ENCODE data around the gene FAM3B. TPM values are rescaled to one million over a fixed set of nuclear protein-coding genes. Genes with fewer than 3 reads are reported as not detected.

Gene FAM3B
- total RNA-seq, 4 donors from 2014 or later: 49.5 to 323 (median 159) TPM

- H3K4me3 ChIP-seq: no peak overlapping the region
- no peaks in the 10 kb centered on the region for H3K9me3 ChIP-seq
- H3K27ac ChIP-seq: no peak overlapping the region
- TF ChIP-seq CTCF (IDR thresholded peaks at IDR 0.05) (no peak), POLR2A (IDR thresholded peaks at IDR 0.05) (no peak)
- H3K27me3 ChIP-seq: no peaks in the 10 kb centered on the region
- H3K4me1 ChIP-seq: no peaks in the 10 kb centered on the region
- peaks cover 0 to 15% (median 0%) of the 10 kb centered on the region in 3 donors for H3K36me3 ChIP-seq
- DNase-seq: no peak
These were observed 71.2 kb downstream of the FAM3B start for GRCh38 chr21:41387824-41388223.

GRCh38 chr21:41388259-41388658 lies 71.7 kb downstream of the FAM3B start:
- H3K9me3 ChIP-seq: no peaks in the 10 kb centered on the region
- no peak overlapping the region for H3K27ac ChIP-seq
- H3K36me3 ChIP-seq: peaks cover 0 to 12% (median 0%) of the 10 kb centered on the region in 3 donors

GRCh38 chr21:41390043-41390639 lies 73.5 kb downstream of the FAM3B start:
- no peaks in the 10 kb centered on the region for H3K4me1 ChIP-seq
- no peaks in the 10 kb centered on the region for H3K9me3 ChIP-seq
- no peak overlapping the region for H3K27ac ChIP-seq
- DNase-seq: no peak
- no peaks in the 10 kb centered on the region for H3K27me3 ChIP-seq
- no peak overlapping the region for H3K4me3 ChIP-seq
- peaks cover 0 to 8% (median 0%) of the 10 kb centered on the region in 3 donors for H3K36me3 ChIP-seq
- TF ChIP-seq CTCF (IDR thresholded peaks at IDR 0.05) (no peak), POLR2A (IDR thresholded peaks at IDR 0.05) (no peak)

More at GRCh38 chr21:41388259-41388658, 71.7 kb downstream of the FAM3B start:
- H3K27me3 ChIP-seq: no peaks in the 10 kb centered on the region
- H3K4me3 ChIP-seq: no peak overlapping the region
- TF ChIP-seq CTCF (IDR thresholded peaks at IDR 0.05): no peak
- no peak for TF ChIP-seq POLR2A (IDR thresholded peaks at IDR 0.05)
- DNase-seq: no peak
- no peaks in the 10 kb centered on the region for H3K4me1 ChIP-seq

- Histone ChIP-seq H3K9me3 (no peaks in the 10 kb centered on the region), H3K4me3 (no peak overlapping the region), H3K36me3 (peaks cover 0 to 16% (median 0%) of the 10 kb centered on the region in 3 donors), H3K27ac (no peak overlapping the region), H3K27me3 (no peaks in the 10 kb centered on the region), H3K4me1 (peaks cover 0 to 6% (median 0%) of the 10 kb centered on the region in 4 donors)
- no peak for DNase-seq
- no peak for TF ChIP-seq CTCF (IDR thresholded peaks at IDR 0.05)
- TF ChIP-seq POLR2A (IDR thresholded peaks at IDR 0.05): no peak
These were observed 77.4 kb downstream of the FAM3B start for GRCh38 chr21:41393876-41394465.

GRCh38 chr21:41396558-41397075 lies 80.0 kb downstream of the FAM3B start:
- Histone ChIP-seq H3K36me3 (peaks cover 0 to 21% (median 0%) of the 10 kb centered on the region in 3 donors), H3K9me3 (no peaks in the 10 kb centered on the region), H3K27me3 (no peaks in the 10 kb centered on the region), H3K4me3 (no peak overlapping the region), H3K4me1 (peaks cover 0 to 6% (median 0%) of the 10 kb centered on the region in 4 donors), H3K27ac (no peak overlapping the region)
- DNase-seq: no peak
- TF ChIP-seq CTCF (IDR thresholded peaks at IDR 0.05): no peak

All from Peyer's patch (tissue), 4 donors.